Cardiac muscle cell (in vitro differentiated cells and primary cell): ENCODE data around the gene DNAJB13. TPM values are rescaled to one million over a fixed set of nuclear protein-coding genes. Genes with fewer than 3 reads are reported as not detected.

Experiments
- DNase-seq, 2 donors: peaks; one replicate each; pipeline versions ENCODE4 v3.0.0 to v3.0.0-alpha.2; 2010 to 2017; ENCODE audit warnings: low read depth in 1 of 2, low spot score in 1 of 2
- H3K27ac ChIP-seq: fragments of 200-600 bp; sonication (generic); 2 replicates; pipeline ENCODE4 v1.5.1; 2016
- H3K27me3 ChIP-seq: fragments of 200-600 bp; sonication (generic); 2 replicates; pipeline ENCODE4 v1.6.0; 2016; ENCODE audit warnings: control low read depth
- H3K36me3 ChIP-seq: fragments of 200-600 bp; sonication (generic); 2 replicates; pipeline ENCODE4 v1.5.1; 2016; ENCODE audit warnings: control low read depth
- H3K4me1 ChIP-seq: fragments of 200-600 bp; sonication (generic); 2 replicates; pipeline ENCODE4 v1.8.1; 2017; ENCODE audit warnings: low read depth, mild to moderate bottlenecking, mixed run types
- H3K4me3 ChIP-seq: fragments of 200-600 bp; sonication (generic); 2 replicates; pipeline ENCODE4 v1.5.1; 2016; ENCODE audit warnings: mild to moderate bottlenecking
- H3K9me3 ChIP-seq: fragments of 200-600 bp; sonication (generic); 2 replicates; pipeline ENCODE4 v1.5.1; 2017; ENCODE audit warnings: low read depth, mild to moderate bottlenecking, control low read depth
- polyA plus RNA-seq: library from polyadenylated mRNA; unstranded; fragments of >200 nt; fragmentation: Nextera tagmentation; extraction: Ambion mirVana; gene quantifications from 2 replicates; pipeline ENCODE4 v1.2.1, GENCODE V29; 2016
- total RNA-seq: library from RNA; depleted of rRNA; stranded (reverse); fragments of >200 nt; gene quantifications from 2 replicates; pipeline ENCODE4 v1.2.3, GENCODE V29; 2016
- TF ChIP-seq, protein P1 (sequence below): IDR thresholded peaks from 2 replicates; pipeline ENCODE4 v1.5.1; 2012; ENCODE audit warnings: low read depth, mild to moderate bottlenecking, low read length

Gene DNAJB13
- total and polyA plus RNA-seq, 2 experiments from 2014 or later: 0.24 TPM; not detected in 1

GRCh38 chr11:73961321-73961720 lies 10.5 kb downstream of the DNAJB13 start:
- Histone ChIP-seq H3K9me3 (no peaks in the 10 kb centered on the region), H3K27me3 (peaks cover 23% of the 10 kb centered on the region), H3K4me1 (no peaks in the 10 kb centered on the region), H3K27ac (no peak overlapping the region), H3K4me3 (no peak overlapping the region), H3K36me3 (no peaks in the 10 kb centered on the region)
- DNase-seq: no peak
- TF ChIP-seq, protein P1, sequence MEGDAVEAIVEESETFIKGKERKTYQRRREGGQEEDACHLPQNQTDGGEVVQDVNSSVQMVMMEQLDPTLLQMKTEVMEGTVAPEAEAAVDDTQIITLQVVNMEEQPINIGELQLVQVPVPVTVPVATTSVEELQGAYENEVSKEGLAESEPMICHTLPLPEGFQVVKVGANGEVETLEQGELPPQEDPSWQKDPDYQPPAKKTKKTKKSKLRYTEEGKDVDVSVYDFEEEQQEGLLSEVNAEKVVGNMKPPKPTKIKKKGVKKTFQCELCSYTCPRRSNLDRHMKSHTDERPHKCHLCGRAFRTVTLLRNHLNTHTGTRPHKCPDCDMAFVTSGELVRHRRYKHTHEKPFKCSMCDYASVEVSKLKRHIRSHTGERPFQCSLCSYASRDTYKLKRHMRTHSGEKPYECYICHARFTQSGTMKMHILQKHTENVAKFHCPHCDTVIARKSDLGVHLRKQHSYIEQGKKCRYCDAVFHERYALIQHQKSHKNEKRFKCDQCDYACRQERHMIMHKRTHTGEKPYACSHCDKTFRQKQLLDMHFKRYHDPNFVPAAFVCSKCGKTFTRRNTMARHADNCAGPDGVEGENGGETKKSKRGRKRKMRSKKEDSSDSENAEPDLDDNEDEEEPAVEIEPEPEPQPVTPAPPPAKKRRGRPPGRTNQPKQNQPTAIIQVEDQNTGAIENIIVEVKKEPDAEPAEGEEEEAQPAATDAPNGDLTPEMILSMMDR: no peak

GRCh38 chr11:73962101-73962705 lies 11.4 kb downstream of the DNAJB13 start:
- no peaks in the 10 kb centered on the region for H3K9me3 ChIP-seq
- H3K27me3 ChIP-seq: peaks cover 16% of the 10 kb centered on the region
- no peaks in the 10 kb centered on the region for H3K4me1 ChIP-seq
- no peak overlapping the region for H3K4me3 ChIP-seq
- DNase-seq: no peak
- H3K27ac ChIP-seq: no peak overlapping the region
- TF ChIP-seq, protein P1: no peak
- no peaks in the 10 kb centered on the region for H3K36me3 ChIP-seq

- H3K27ac ChIP-seq: no peak overlapping the region
- H3K4me1 ChIP-seq: no peaks in the 10 kb centered on the region
- no peak overlapping the region for H3K4me3 ChIP-seq
- H3K9me3 ChIP-seq: no peaks in the 10 kb centered on the region
- H3K36me3 ChIP-seq: no peaks in the 10 kb centered on the region
- TF ChIP-seq, protein P1: no peak
- no peak for DNase-seq
- no peaks in the 10 kb centered on the region for H3K27me3 ChIP-seq
Measured at GRCh38 chr11:73963861-73964260, 13.0 kb downstream of the DNAJB13 start.

DNA sequence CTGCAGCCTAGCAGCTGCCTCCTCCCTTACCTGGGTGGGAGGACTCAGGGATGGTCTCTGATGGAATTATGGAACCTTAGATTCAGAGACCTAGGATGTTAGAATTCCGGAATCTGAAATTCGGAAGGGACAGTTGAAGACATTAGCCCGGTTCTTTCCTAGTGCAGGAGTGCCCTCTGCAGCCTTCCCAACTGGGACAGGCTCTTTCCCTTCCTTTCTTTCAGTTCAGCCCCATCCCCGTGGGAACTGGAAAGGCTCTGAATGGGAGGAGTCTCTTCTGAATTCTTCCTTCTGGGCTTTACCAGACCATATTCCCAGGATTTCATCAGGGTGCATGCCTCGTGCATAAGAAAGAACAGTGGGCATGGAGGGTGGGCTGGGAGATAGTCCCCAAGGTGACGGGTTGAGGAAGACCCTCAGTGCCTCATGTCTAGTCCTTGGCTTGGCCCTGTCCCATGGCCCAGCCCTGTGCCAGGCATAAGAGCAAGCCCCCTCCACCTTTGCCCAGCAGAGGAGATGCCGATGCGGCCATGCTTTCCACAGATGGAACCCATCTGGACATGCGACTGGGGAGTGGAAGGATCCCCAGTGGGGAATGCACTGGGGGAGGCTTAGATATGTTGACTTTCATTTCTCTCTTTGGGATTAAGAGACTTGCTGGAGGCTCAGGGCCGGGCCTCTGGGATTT lies 14.4 kb downstream of the DNAJB13 start:
- Histone ChIP-seq H3K36me3 (no peaks in the 10 kb centered on the region), H3K4me3 (no peak overlapping the region), H3K27me3 (no peaks in the 10 kb centered on the region), H3K4me1 (no peaks in the 10 kb centered on the region), H3K27ac (no peak overlapping the region), H3K9me3 (no peaks in the 10 kb centered on the region)
- TF ChIP-seq, protein P1: no peak
- DNase-seq: peak in 1 of 2 donors; percentile 21

- Histone ChIP-seq H3K4me3 (no peak overlapping the region), H3K27ac (no peak overlapping the region), H3K36me3 (no peaks in the 10 kb centered on the region), H3K9me3 (no peaks in the 10 kb centered on the region), H3K27me3 (no peaks in the 10 kb centered on the region), H3K4me1 (no peaks in the 10 kb centered on the region)
- TF ChIP-seq, protein P1: no peak
- DNase-seq: no peak
Measured at GRCh38 chr11:73965764-73966121, 14.9 kb downstream of the DNAJB13 start.
